HG03432 (cell line): ENCODE measurements around the gene CNIH3.

Experiments
- ATAC-seq: cut with Tn5 transposase; IDR thresholded peaks from one replicate; pipeline ENCODE4 v1.9.1; 2021; ENCODE audit warnings: mild to moderate bottlenecking, moderate library complexity; ENCODE audit not compliant: unreplicated experiment

CNIH3 gene

GRCh38 chr1:224739997-224740684, 124.0 kb downstream of the CNIH3 start:
- peak; percentile 79 for ATAC-seq

GRCh38 chr1:224740685-224741052, 124.6 kb downstream of the CNIH3 start:
- ATAC-seq, result no peak

GRCh38 chr1:224742349-224742748, 126.2 kb downstream of the CNIH3 start:
- ATAC-seq, result no peak

GRCh38 chr1:224743608-224744164, 127.6 kb downstream of the CNIH3 start:
- no peak for ATAC-seq

- ATAC-seq, result no peak
Observed at GRCh38 chr1:224744521-224744920, 128.4 kb downstream of the CNIH3 start.

- ATAC-seq, result no peak
Observed at GRCh38 chr1:224745394-224745793, 129.3 kb downstream of the CNIH3 start.

GRCh38 chr1:224745924-224746323, 129.8 kb downstream of the CNIH3 start:
- peak; percentile 49 for ATAC-seq

- ATAC-seq, result peak; percentile 62
Observed at GRCh38 chr1:224747578-224747977, 131.5 kb downstream of the CNIH3 start.

- ATAC-seq, result no peak
Observed at GRCh38 chr1:224749916-224750315, 133.8 kb downstream of the CNIH3 start.

- peak; percentile 23 for ATAC-seq
Observed at GRCh38 chr1:224751624-224752311, 135.7 kb downstream of the CNIH3 start.

- no peak for ATAC-seq
Observed at GRCh38 chr1:224753491-224753890, 137.4 kb downstream of the CNIH3 start.

- no peak for ATAC-seq
Observed at GRCh38 chr1:224755586-224755985, 139.5 kb downstream of the CNIH3 start.

- no peak for ATAC-seq
Observed at GRCh38 chr1:224757508-224757907, 141.4 kb downstream of the CNIH3 start.

GRCh38 chr1:224759135-224759534, 143.0 kb downstream of the CNIH3 start:
- no peak for ATAC-seq

- no peak for ATAC-seq
Observed at GRCh38 chr1:224759681-224760091, 143.6 kb downstream of the CNIH3 start.

GRCh38 chr1:224760163-224760562, 144.0 kb downstream of the CNIH3 start:
- no peak for ATAC-seq

GRCh38 chr1:224761245-224761644, 145.1 kb downstream of the CNIH3 start:
- ATAC-seq, result no peak

GRCh38 chr1:224762046-224762445, 145.9 kb downstream of the CNIH3 start:
- ATAC-seq, result no peak

- ATAC-seq, result no peak
Observed at GRCh38 chr1:224762701-224763100, 146.6 kb downstream of the CNIH3 start.

GRCh38 chr1:224763126-224763775, 147.1 kb downstream of the CNIH3 start:
- no peak for ATAC-seq

- no peak for ATAC-seq
Observed at GRCh38 chr1:224766266-224766665, 150.1 kb downstream of the CNIH3 start.

- no peak for ATAC-seq
Observed at GRCh38 chr1:224767031-224767430, 150.9 kb downstream of the CNIH3 start.
